Stimulated activated naive CD8-positive, alpha-beta T cell treated with anti-CD3 and anti-CD28 coated beads, Interleukin-15, Interleukin-2, amounts not matched to agents 100 U/mL and 50 U/mL, for 24 hours (primary cell): ENCODE results near the gene SLIT3.

Experiments used
- ATAC-seq: fragments of 150-1000 bp; cut with Tn5 transposase; one replicate; pipeline ENCODE4 v1.10.0; 2021
- DNase-seq: peaks from one replicate; pipeline ENCODE4 v3.0.0; 2021

Gene SLIT3

DNA sequence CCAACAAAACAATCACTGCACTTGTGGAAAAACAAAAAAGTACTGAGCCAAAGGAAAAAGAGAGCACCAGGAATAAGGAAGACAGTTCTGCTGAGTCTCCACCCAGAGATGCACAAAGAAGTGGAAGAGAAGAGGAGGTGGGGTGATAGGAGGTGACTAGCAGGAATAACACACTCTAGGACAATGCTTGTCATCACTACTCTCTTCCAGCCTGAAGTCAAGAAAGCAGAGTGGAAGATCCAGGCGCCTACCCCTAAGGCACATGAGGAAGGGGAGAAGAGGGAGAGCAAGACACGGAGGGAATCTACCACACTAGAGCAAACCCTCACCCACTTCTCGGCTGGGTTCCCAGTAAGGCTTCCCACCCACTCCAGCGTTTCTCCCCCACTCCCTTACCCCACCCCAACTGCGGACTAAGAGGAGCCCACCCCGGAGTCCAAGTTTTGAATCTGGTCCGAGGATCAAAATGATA, 1.7 kb downstream of the SLIT3 start:
- no peak for ATAC-seq
- no peak for DNase-seq

DNA sequence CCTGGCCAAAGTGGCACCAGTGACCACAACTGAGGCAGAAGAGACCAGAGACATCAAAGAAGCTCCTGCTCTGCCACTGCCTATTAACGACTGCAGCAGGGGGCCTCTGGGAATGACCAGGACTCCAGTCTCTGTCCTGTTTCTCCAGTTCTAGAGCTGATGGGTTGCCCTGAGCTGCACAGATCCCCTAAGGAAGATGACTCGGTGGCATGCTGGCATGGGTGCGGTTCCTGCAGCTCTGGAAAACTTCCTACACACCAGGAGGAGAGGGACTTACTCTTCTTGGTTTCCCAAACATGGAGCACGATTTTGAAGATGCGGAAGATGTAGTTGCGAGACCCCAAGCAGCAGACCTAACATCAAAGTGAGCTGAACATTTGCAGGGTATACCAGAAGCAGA, 2.7 kb downstream of the SLIT3 start:
- no peak for ATAC-seq

DNA sequence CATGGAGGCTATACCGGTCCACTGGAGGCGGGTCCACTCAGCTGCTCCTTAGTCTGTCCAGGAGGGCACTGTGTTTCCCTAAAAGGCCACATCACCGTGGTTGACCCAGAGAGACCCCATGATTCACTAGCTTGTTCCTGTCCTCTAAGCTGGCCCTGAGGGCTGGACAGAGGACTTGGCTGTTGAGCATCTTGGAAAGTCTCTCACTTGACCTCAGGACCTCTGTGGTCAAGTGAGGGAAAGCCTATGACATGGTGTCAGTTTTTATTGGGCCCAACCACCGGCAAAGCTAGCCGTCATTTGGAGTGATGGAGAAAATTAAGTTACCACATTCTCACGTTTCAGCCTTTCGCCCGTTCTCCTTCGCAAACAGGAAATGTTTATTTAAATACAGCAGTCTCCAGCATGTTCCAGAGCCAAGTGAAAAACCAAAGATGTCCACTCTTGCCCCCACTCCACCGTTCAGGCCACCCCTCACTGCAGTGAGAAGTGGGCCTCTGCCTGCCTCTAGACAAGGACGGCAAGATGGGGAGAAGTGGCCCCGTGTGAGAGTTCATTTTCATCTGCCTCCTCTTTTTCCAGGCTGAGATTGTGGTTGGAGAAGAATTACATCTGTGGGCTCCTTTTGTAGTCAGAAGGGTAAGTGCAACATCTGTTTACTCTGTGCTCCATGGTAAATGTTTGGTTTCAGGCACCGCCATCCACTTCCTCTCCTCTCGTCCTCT, 4.4 kb downstream of the SLIT3 start:
- DNase-seq (no peak), ATAC-seq (no peak)

More for the DNA sequence above, 2.7 kb downstream of the SLIT3 start:
- no peak for DNase-seq

DNA sequence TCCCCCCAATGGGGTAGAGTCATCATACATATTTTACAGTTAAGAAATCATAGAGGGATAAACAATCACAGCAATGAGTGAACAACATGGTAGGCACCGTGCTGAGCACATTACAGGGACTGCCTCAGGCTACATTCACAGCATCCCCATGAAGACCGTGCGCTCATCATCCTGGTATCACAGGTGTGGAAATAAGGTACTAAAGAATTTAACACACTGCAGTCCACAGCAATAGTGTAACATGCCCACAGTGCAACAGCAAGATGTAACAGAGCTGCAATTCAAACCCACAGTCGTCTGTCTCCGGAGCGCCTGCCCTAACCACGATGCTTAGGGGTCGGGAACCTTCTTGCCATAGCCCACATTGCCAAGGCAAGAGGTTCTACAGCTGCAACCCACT, 5.6 kb downstream of the SLIT3 start:
- ATAC-seq (no peak), DNase-seq (no peak)

DNA sequence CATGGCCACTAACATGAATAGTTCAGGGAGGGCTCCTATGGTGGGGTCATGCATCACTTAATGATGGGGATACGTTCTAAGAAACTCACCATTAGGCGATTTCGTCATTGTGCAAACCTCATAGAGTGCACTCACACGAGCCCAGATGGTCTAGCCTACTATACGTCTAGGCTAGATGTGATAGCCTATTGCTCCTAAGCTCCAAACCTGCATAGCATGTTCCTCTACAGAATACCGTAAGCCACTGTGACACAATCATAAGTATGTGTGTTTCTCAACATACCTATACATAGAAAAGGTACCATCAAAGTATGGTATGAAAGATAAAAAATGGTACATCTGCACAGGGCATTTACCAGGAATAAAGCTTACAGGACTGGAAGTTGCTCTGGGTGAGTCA, 6.3 kb downstream of the SLIT3 start:
- DNase-seq = no peak
- no peak for ATAC-seq

DNA sequence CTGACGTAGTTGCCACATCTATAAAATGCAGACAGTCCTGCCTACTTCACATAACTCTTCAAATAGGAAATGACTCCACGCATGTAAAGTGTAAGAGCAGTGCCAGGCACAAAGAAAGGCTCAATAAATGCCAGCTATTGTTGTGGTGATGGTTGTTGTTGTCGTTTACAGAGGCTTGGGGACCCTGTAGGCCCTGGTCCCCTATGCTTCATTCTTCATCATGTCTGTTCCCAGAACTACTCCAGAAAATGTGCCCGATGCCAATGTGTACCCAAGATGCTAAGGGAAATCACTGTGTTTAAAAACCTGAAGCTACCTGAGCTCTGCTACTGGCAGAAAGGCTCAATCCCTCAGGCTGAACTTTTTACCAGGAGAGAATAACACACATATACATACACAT, 9.1 kb downstream of the SLIT3 start:
- DNase-seq (no peak), ATAC-seq (no peak)

DNA sequence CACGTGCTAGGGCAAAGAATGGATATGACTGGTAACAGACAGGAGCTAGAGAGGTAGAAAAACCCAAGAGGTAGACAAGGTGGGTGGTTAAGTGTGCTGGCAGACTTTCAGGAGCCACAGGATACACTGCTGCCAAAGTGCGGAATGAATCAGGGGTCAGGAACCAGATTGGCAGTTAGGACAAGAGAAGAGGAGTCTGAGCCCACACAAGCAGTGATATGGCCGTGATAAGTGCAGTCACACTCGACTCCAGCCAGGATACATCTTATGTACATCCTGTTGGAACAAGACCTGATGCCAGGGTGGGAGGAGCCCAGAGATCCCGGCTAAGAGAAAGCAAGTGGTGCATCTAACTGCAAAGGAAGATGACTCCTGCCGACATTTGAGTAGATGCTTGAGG, 10.0 kb downstream of the SLIT3 start:
- ATAC-seq = no peak

DNA sequence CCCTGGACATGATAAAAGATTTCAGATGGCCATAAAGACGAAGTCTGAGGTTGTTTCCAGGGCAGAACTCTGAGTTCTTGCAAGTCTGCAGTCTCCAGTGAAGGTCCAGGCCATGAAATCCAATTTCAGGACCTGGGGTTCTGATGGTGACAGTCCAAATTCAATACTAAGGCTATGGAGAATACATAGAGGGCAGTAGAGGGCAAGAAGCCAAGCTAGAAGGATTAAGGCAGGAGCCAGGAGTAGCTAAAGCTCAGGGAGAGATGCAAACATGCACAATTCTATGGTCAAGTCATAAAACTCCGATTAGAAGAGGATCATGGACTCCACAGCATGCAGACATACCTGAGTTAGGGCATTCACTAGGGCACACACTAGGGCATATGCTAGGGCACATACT, 11.4 kb downstream of the SLIT3 start:
- ATAC-seq (no peak), DNase-seq (no peak)

More for the DNA sequence above, 10.0 kb downstream of the SLIT3 start:
- no peak for DNase-seq

DNA sequence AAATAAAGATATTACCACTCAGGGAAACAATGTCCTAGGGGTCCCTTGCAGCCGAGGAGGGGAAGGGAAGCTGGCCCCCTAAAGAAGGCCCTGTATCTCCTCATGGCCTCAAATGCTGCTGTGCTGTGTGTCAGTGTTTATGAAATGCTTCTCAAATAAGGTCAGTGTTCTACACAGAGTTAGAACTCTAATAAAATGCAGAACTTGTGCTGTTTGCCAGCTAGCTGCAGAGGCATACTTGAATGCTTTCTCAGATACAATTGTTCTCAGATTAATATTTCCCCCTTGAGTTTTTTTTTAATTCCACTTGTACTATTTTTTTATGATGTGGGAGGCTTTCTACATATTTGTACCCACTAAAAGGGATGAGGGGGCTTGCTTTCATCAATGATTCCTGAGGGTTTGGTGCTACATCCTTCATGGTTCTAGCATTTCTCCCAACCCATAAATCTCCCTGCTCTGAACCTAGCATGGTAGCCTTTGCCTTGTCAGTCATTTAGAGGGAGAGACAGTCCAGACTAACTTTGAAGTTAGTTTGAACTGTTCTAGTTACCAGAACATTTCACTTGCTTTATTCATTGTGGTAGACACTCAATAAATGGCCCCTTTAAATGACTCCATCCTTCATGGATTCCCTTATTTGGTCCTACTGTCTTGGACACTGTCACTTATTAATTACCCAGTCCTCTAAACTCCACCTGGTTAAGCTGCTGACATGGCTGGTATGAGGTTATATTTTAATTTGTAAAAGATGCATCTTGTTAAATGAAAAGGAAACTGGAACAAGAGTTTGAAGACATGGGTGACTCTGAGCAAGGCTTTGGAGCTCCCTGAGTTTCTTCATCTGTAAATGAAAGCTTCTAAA, 12.6 kb downstream of the SLIT3 start:
- ATAC-seq = no peak
- no peak for DNase-seq

DNA sequence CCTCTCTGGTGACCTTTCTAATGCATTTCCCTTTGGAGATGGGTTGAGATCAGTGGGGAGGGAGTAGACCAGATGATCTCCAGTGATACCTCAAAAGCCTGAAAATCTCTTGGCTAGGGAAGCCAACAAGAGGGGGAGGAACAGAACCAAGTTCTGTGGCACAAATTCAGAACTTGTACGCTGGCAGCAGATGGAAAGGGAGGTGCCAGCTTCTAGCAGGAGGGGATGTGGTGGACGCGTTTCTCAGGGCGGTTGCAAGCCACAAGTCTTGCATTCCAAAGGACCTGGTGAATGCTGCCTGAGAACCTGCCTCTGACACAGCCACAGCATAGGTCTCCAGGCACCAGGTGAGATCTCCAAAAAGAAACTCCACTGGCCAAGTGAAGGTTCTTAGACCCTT, 13.4 kb downstream of the SLIT3 start:
- no peak for ATAC-seq
- no peak for DNase-seq

DNA sequence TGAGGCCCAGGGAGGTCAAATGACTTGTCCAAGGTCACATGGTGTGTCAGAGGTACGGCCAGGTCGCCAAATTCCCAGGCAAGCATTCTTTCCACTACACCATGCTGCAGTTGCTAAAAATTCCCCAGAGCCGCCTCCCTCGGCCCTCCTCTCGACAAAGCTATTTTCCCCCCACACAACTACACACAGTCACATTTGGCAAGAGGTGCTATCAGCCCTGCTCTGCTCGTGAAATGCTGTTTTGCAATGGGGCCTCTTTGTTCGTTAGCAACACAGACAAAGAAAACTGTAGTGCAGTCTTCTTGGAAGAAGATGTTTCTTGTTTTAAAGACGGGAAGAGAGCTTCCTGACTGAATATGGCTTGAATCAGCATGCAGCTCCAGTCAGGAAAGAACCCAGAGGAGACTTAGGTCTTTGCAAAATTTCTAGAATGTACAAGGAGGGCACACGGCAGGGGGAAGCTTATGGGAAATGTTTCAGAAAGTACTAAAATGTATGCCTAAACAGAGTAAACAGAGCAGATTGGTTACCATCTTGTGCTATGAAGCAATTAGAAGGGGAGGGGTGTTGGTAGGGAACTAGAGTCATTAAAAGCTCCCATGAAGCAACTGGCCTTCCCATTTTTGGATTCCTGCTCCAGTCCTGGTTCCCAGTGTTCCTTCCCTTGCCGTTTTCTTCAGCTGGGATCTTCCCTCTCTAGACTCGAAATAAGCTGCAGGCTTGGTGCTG, 14.2 kb downstream of the SLIT3 start:
- no peak for DNase-seq
- ATAC-seq = no peak

DNA sequence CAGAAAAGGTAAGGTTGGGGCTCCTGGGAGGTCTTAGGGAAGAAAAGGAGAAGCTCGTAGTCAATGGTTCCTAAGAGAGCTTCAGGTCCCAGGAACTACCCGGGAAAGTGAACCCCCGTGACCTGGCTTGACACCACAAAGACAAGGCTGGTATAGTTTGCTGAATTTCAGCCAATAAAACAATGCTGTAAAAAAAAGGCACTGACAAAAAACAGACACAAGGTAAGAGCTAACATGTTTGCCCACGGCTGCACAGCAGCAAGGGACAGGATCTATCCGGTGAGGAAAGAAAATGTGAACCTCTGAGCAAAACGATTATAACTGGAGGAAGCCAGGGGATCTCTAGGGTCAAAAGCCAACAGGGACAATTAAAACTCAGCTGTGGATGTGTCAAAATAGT, 17.1 kb downstream of the SLIT3 start:
- ATAC-seq (no peak), DNase-seq (no peak)

DNA sequence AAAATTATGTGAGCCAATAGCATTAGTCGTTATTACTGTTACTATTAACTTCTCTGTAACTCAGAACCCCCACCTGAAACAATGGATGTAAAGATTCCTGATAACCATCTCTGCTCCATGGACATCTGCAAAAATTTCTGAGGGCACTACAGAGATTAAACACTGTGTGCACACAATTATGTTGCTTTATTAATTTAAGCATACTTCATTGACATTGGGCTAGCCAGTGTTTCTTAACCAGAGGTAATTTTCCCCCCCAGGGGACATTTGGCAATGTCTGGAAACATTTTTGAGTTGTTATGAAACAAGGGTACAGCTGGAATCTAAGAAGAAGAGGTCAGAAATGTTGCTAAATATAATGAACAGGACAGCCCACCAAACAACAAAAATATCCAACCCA, 19.3 kb downstream of the SLIT3 start:
- DNase-seq (no peak), ATAC-seq (no peak)

DNA sequence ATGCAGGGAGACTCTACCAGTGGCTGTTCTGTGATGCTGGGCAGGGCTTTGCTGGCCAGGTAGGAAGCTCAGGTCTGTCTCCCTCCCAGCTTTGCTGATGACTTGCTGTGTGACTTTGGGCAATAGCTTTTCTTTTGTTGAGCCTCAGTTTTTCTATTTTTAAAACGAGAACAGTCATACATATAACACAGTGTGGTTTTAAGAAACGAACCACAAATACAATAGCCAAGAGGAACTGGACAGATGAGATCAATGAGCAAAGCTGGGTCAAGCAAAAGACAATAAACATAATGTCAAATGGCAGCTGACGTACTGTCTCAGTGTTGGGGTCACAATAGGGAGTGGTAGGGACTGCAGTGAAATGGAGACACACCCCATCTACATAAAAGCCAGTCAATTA, 20.2 kb downstream of the SLIT3 start:
- no peak for DNase-seq
- ATAC-seq = no peak

DNA sequence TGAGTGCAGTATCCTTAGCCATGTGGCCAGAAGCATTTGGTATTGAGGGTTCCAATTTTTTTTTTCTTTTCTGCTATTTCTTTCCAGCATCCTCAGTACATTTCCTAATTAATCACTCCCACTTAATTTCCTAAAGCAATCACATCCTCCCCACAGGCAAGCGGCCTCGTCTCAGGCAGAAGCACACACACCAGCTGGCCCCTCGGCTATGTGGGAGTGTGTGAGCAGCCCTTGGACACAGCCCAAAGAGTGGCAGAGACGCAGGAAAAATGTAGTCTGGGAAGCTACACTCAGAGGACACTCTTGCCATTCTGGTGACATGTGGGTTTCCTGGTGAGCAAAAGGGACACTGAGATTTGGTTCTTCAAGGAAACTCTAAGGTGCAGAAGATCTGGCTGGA, 20.7 kb downstream of the SLIT3 start:
- DNase-seq (no peak), ATAC-seq (no peak)

DNA sequence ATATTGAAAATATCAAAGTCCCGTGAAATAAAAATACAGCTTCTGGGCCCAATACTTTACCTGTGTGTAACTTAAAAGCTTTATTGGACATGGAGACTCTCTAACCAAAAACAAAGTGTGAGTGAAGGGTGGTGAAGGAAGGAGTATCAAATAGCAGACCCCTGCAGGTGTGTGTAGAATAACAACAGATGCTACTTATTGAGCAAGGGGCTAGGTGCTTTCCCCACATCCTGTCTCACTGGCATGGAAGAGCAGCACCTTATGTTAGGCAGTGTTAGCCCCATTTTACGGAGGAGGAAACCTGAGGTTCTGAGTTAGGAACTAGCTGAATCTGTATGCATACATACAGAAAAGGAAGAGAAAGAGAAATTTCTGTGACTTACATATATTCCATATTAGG, 21.8 kb downstream of the SLIT3 start:
- ATAC-seq (no peak), DNase-seq (no peak)

DNA sequence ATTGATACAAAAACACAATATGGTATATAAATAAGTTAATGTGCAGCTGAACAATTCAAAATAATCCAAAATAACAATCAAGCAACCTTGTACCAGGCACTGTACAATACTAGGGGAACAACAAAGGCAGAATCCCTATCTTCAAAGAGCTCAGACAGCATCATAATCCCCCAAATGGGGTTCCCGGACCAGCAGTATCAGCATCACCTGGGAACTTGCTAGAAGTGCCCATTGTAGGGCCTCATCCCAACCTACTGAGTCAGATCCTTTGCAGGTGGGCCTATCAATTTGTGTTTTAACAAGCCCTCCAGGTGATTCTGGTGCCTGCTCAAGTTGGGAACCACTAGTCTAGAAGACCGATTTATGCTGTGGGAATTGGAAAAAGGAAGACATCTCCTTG, 27.1 kb downstream of the SLIT3 start:
- DNase-seq = no peak
- ATAC-seq = no peak

DNA sequence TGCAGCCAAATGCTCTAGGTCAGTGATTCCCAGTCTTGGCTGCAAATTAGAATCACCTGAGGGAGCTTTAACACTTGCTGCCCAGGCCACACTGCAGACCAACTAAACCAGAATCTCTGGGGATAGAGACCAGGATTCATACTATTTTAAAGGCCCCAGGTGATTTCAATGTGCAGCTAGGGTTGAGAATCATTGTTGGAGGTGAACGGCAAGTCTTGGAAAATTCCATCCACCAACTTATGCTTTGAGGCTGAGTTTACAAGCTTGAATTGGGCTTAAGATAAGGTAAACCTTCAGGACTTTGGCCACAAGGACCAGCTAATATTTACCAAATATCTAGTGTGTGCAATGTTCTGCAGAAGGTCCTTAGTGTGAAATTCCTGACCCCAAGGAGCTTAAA, 27.5 kb downstream of the SLIT3 start:
- DNase-seq = no peak
- no peak for ATAC-seq

DNA sequence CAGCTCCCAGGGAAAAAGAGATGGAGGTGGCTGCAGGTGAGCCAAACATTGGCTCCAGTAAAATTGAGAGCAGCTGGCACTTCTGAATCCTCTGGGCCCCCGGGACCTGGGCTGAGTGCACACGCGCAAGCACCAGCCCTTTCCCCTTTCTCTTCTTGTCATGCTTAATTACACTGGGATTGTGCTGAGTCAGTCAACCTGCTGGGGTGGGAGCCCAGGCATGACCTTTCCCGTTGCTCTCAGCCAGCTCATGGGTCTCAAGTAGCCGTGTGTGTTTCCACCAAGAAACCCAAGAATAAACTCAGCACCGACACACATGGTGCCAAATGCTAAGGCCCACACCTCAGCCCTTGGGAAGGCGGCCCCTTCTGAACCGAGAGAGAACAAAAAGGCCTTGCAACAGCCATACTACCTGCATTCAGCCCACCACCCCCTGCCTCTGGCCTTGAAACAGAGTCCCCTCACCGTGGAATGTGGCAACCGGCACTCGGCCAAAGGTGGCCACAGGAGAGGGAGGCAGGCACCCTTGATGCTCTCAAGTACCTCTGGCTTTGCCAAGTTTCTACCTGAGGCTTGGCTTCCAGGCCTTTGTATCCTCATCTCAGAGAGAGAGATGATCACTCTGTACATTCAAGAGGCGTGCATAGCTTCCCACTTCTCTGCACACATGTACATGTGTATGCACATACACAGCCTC, 28.1 kb downstream of the SLIT3 start:
- DNase-seq (no peak), ATAC-seq (no peak)

DNA sequence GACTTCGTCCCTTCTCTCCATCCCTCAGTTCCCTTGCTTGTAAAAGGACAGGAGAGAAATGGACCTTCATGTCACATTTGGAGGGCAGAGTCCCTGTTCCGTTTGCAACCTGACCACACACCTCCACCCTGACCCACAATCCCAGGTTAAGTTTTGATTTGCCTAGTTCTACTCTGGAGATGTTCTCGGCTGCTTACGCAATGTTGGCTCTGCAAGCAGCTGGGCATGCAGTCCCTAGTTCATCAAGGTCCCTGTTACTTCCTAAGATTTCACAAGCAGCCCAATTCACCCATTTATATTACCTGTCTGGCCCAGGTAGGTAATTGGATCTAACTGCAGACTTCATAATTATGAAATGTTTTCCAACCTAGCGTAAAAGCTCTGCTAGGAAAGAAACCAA, 28.8 kb downstream of the SLIT3 start:
- DNase-seq = no peak
- no peak for ATAC-seq

DNA sequence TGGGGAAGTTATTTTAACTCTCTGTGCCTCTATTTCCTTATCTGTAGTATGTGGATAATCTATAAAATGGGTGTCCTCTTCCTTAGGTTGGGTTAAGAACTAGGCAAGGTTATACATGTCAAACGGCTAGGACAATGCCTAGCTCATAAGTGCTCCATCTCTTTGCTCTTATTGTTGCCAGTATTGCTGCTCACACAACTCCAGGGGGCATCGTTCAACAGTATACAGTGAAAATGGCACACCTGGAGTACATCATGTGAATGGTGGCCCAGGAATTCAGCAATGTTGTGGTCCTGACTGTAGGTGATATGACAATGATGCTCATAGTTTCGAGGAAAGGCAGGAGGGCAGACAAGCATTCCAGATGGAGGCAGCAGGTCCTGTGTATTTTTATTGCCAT, 30.1 kb downstream of the SLIT3 start:
- DNase-seq (no peak), ATAC-seq (no peak)

DNA sequence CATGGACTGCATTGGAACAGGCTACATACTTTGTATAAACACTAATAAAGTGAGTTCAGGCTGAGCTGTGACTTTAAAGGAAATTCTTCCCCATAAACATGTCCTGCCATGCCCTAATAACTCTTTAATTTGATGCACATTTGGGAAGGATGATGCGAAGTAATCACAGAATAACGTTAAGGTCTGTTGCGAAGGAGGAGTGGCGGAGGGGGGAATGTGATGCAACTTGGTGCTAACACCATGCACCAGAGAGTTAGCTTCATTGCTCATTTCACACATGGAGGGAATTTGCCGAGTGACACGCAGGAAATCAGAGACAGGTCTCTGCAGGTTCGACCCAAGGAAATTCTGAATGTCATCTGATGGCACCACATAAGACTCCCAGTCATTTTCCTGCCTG, 32.9 kb downstream of the SLIT3 start:
- ATAC-seq (no peak), DNase-seq (no peak)
